Hepatocyte (in vitro differentiated cells): Measurements from ENCODE around the gene SENP7. TPM values are rescaled to one million over a fixed set of nuclear protein-coding genes. Genes with fewer than 3 reads are reported as not detected.

Experiments
- DNase-seq: peaks from one replicate; pipeline ENCODE4 v3.0.0-alpha.2; 2016; ENCODE audit warnings: low spot score
- H2AFZ ChIP-seq: fragments of 200-600 bp; sonication (generic); 2 replicates; pipeline ENCODE4 v1.6.0; 2016; ENCODE audit warnings: antibody characterized with exemption, mild to moderate bottlenecking
- H3K27ac ChIP-seq: fragments of 200-600 bp; sonication (generic); 2 replicates; pipeline ENCODE4 v1.5.1; 2016; ENCODE audit warnings: mild to moderate bottlenecking
- H3K27me3 ChIP-seq: fragments of 200-600 bp; sonication (generic); 2 replicates; pipeline ENCODE4 v1.6.1; 2016
- H3K36me3 ChIP-seq: fragments of 200-600 bp; sonication (generic); replicated peaks from 2 replicates; pipeline ENCODE4 v1.5.1; 2016; ENCODE audit warnings: low read depth; ENCODE audit not compliant: insufficient read depth
- H3K4me1 ChIP-seq: fragments of 200-600 bp; sonication (generic); 2 replicates; pipeline ENCODE4 v1.5.1; 2016; ENCODE audit warnings: mild to moderate bottlenecking, moderate library complexity; ENCODE audit not compliant: insufficient read depth
- H3K4me2 ChIP-seq: fragments of 200-600 bp; sonication (generic); 2 replicates; pipeline ENCODE4 v1.6.0; 2016
- H3K4me3 ChIP-seq: fragments of 200-600 bp; sonication (generic); 2 replicates; pipeline ENCODE4 v1.5.1; 2016; ENCODE audit warnings: mild to moderate bottlenecking
- H3K79me2 ChIP-seq: fragments of 200-600 bp; sonication (generic); 2 replicates; pipeline ENCODE4 v1.6.0; 2017; ENCODE audit warnings: mild to moderate bottlenecking
- H3K9me2 ChIP-seq: fragments of 200-600 bp; sonication (generic); replicated peaks from 2 replicates; pipeline ENCODE4 v1.6.0; 2017; ENCODE audit warnings: mild to moderate bottlenecking; ENCODE audit not compliant: insufficient read depth
- H3K9me3 ChIP-seq: fragments of 200-600 bp; sonication (generic); 2 replicates; pipeline ENCODE4 v1.5.1; 2016; ENCODE audit warnings: low read depth, mild to moderate bottlenecking
- H4K20me1 ChIP-seq: fragments of 200-600 bp; sonication (generic); 2 replicates; pipeline ENCODE4 v1.6.0; 2016; ENCODE audit warnings: mild to moderate bottlenecking; ENCODE audit not compliant: insufficient read depth, poor library complexity, severe bottlenecking
- CTCF ChIP-seq: fragments of 200-600 bp; sonication (generic); IDR thresholded peaks from 2 replicates; pipeline ENCODE4 v1.5.1; 2016; ENCODE audit warnings: antibody characterized with exemption, mild to moderate bottlenecking; ENCODE audit not compliant: poor library complexity
- EZH2 ChIP-seq: fragments of 200-600 bp; sonication (generic); IDR thresholded peaks from 2 replicates; pipeline ENCODE4 v1.6.1; 2016; ENCODE audit warnings: antibody characterized with exemption, mild to moderate bottlenecking, borderline replicate concordance
- EZH2phosphoT487 ChIP-seq: fragments of 200-600 bp; sonication (generic); IDR thresholded peaks from one replicate; pipeline ENCODE4 v1.6.1; 2018; ENCODE audit warnings: antibody characterized with exemption, mild to moderate bottlenecking, low read depth, moderate library complexity; ENCODE audit not compliant: unreplicated experiment, severe bottlenecking
- WGBS: methylation state at CpG from one replicate; pipeline ENCODE4 v1.1.6; 2016; ENCODE audit warnings: low lambda C conversion rate; ENCODE audit errors: missing lambda C conversion rate; 5-methylcytosine and 5-hydroxymethylcytosine counted together
- polyA plus RNA-seq: library from polyadenylated mRNA; unstranded; fragments of >200 nt; fragmentation: Nextera tagmentation; extraction: Ambion mirVana; gene quantifications from 2 replicates; pipeline ENCODE4 v1.2.1, GENCODE V29; 2016
- total RNA-seq: library from RNA; depleted of rRNA; stranded (reverse); fragments of >200 nt; gene quantifications from 2 replicates; pipeline ENCODE4 v1.2.3, GENCODE V29; 2014

The SENP7 gene
- total and polyA plus RNA-seq, 2 experiments from 2014 or later = 7.7 to 40.9 TPM

GRCh38 chr3:101383156-101383575 is 129.8 kb downstream of the SENP7 start:
- no peaks in the 10 kb centered on the region for H3K36me3 ChIP-seq
- H3K79me2 ChIP-seq = peaks cover 19% of the 10 kb centered on the region
- no peaks in the 10 kb centered on the region for H3K9me2 ChIP-seq
- H3K27ac ChIP-seq = no peak overlapping the region
- no peaks in the 10 kb centered on the region for H4K20me1 ChIP-seq
- WGBS = 59% methylated on average over 5 of the region's 5 CpGs
- H3K4me2 ChIP-seq = no peak overlapping the region
- H2AFZ ChIP-seq = no peak overlapping the region
- no peaks in the 10 kb centered on the region for H3K4me1 ChIP-seq
- TF ChIP-seq CTCF (no peak), EZH2 (no peak), EZH2phosphoT487 (no peak)
- no peaks in the 10 kb centered on the region for H3K9me3 ChIP-seq
- peak; percentile 18 for DNase-seq
- H3K4me3 ChIP-seq = no peak overlapping the region
- no peaks in the 10 kb centered on the region for H3K27me3 ChIP-seq

DNA sequence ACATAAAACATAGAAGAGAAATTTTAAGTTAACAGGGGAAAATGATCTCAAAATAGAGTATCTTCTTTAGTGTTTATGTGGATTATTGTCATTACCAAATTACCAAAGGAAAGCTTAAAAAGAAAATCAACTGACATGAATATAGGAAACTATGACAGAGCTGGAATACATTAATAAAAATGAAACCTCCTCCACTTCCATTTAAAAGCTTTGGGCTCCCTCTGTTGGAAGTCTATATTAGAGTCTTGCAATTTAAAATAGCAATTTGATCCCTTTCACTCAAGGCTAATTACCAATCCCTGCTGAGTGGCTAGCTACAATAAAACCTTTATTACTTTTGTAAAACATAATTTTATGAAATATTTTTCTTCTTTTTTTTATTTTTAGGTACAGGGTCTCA is 131.2 kb downstream of the SENP7 start:
- H2AFZ ChIP-seq = no peak overlapping the region
- no peaks in the 10 kb centered on the region for H3K27me3 ChIP-seq
- peaks cover 12% of the 10 kb centered on the region for H3K79me2 ChIP-seq
- H3K4me2 ChIP-seq = no peak overlapping the region
- no peaks in the 10 kb centered on the region for H4K20me1 ChIP-seq
- H3K36me3 ChIP-seq = no peaks in the 10 kb centered on the region
- no peak overlapping the region for H3K4me3 ChIP-seq
- no peaks in the 10 kb centered on the region for H3K9me3 ChIP-seq
- H3K4me1 ChIP-seq = peaks cover 6% of the 10 kb centered on the region
- no peaks in the 10 kb centered on the region for H3K9me2 ChIP-seq
- peak; percentile 53 for DNase-seq
- TF ChIP-seq EZH2phosphoT487 (no peak), CTCF (peak; percentile 52)
- H3K27ac ChIP-seq = no peak overlapping the region

GRCh38 chr3:101379658-101380376 is 133.2 kb downstream of the SENP7 start:
- Histone ChIP-seq H3K4me1 (peaks cover 10% of the 10 kb centered on the region), H3K9me3 (no peaks in the 10 kb centered on the region), H2AFZ (no peak overlapping the region), H3K36me3 (no peaks in the 10 kb centered on the region), H3K9me2 (no peaks in the 10 kb centered on the region), H4K20me1 (no peaks in the 10 kb centered on the region), H3K4me2 (no peak overlapping the region), H3K4me3 (no peak overlapping the region), H3K27ac (no peak overlapping the region), H3K27me3 (no peaks in the 10 kb centered on the region), H3K79me2 (peaks cover 8% of the 10 kb centered on the region)
- no peak for DNase-seq
- TF ChIP-seq EZH2phosphoT487 = no peak
- no peak for TF ChIP-seq CTCF
- no peak for TF ChIP-seq EZH2
- WGBS = 96% methylated on average over 3 of the region's 3 CpGs
